Activated CD4-positive, alpha-beta memory T cell treated with anti-CD3 and anti-CD28 coated beads, Interleukin-2, amount 10 ng/mL, durations not matched to agents 7 days and 5 days (primary cell): ENCODE measurements around the gene PRTN3. TPM values are rescaled to one million over a fixed set of nuclear protein-coding genes. Genes with fewer than 3 reads are reported as not detected.
"Not testable (repeated sequence)": the region's sequence is repeated elsewhere in the genome, so short reads cannot be mapped to it uniquely, and the experiment has no call there.

Experiments
- CTCF ChIA-PET: fragments of 350-600 bp; sonication (Branson Sonifier 250); formaldehyde crosslinking; loops from one replicate; lab custom pipeline; 2021; ENCODE audit warnings: antibody characterized with exemption, inconsistent platforms; lab: Charles Lee
- POLR2A ChIA-PET: fragments of 350-600 bp; sonication (Branson Sonifier 250); formaldehyde crosslinking; loops from one replicate; lab custom pipeline; 2021; ENCODE audit warnings: antibody characterized with exemption; lab: Charles Lee
- DNase-seq: peaks from one replicate; pipeline ENCODE4 v3.0.0-alpha.2; 2020
- H3K27ac Mint-ChIP-seq: one replicate; pipeline ENCODE4 v1.8.0; 2021; ENCODE audit warnings: mild to moderate bottlenecking, mixed read lengths
- H3K27me3 Mint-ChIP-seq: one replicate; pipeline ENCODE4 v1.8.0; 2021; ENCODE audit warnings: mixed read lengths
- H3K36me3 Mint-ChIP-seq: one replicate; pipeline ENCODE4 v1.8.0; 2021; ENCODE audit warnings: low read depth, mixed read lengths
- H3K4me1 Mint-ChIP-seq: one replicate; pipeline ENCODE4 v1.8.0; 2021; ENCODE audit warnings: mixed read lengths
- H3K4me3 Mint-ChIP-seq: one replicate; pipeline ENCODE4 v1.8.0; 2021; ENCODE audit warnings: mild to moderate bottlenecking, mixed read lengths
- H3K9me3 Mint-ChIP-seq: one replicate; pipeline ENCODE4 v1.8.0; 2021; ENCODE audit warnings: mixed read lengths
- total RNA-seq, 2 experiments: library from RNA; stranded (reverse); gene quantifications; one replicate each; pipeline ENCODE4 v1.2.3, GENCODE V29; 2021

Gene PRTN3
- total RNA-seq, 2 experiments from 2014 or later, result not detected

DNA sequence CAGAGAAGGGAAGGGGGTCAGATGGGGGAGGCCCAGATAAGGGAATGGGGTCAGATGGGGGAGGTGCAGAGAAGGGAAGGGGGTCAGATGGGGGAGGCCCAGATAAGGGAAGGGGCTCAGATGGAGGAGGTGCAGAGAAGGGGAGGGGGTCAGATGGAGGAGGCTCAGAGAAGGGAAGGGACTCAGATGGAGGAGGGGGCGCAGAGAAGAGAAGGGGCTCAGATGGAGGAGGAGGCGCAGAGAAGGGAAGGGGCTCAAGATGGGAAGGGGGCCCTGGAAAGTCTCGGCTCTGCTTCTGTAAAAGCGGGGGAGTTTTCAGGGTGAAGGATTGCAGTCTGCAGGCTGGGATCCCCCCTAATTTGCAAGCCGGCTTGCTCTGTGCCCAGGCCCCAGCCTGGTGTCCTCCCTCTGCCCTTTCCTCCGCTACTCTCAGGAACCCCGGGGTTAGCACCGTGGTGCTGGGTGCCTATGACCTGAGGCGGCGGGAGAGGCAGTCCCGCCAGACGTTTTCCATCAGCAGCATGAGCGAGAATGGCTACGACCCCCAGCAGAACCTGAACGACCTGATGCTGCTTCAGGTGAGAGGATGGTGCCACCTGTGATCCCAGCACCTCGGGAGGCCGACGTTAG, 11.6 kb upstream of the PRTN3 start:
- ChIA-PET POLR2A (no interaction called here), CTCF (no interaction called here)
- no peak for DNase-seq
- Mint-ChIP-seq H3K4me1 (no peaks in the 10 kb centered on the region), H3K36me3 (no peaks in the 10 kb centered on the region), H3K4me3 (no peak overlapping the region), H3K27ac (no peak overlapping the region), H3K27me3 (peaks cover 3% of the 10 kb centered on the region), H3K9me3 (no peaks in the 10 kb centered on the region)

DNA sequence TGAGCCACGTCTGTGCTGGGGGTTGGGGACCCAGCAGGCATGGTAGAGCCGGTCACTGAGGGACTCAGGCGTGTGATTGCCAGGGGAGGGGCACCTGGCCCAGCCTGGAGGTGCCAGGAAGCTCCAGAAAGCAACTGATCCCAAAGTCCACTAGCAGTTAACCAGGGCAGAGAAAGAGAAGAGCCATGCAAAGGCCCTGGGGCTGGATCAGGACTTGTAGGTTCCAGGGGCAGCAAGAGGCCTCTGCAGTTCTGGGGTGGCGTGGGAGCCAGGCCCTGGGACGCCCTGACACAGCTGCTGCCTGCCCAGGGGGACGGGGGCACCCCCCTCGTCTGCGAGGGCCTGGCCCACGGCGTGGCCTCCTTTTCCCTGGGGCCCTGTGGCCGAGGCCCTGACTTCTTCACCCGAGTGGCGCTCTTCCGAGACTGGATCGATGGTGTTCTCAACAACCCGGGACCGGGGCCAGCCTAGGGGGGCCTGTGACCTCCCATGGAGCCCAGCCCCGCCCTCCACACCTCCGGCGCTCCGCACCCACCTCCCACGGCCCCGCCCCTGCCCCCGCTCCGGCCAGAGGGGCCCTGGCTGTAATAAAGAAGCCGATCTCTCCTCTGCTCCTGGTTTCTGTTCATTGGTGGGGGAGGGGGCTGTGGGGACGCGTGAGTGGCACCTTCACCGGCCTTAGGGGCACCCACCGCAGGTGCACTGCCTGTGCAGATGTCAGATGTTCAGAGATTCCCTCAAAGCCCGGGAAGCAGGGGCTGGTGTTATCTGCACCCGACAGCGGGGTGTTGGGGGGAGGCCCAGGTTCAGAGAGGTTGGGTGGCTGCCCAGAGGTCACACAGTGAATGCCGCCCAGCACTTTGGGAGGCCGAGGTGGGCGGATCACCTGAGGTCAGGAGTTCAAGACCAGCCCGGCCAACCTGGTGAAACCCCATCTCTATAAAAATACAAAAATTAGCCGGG, 9.1 kb upstream of the PRTN3 start:
- POLR2A ChIA-PET, result no interaction called here
- Mint-ChIP-seq H3K27me3 (peaks cover 4% of the 10 kb centered on the region), H3K4me1 (no peaks in the 10 kb centered on the region), H3K27ac (no peak overlapping the region), H3K9me3 (no peaks in the 10 kb centered on the region), H3K36me3 (no peaks in the 10 kb centered on the region), H3K4me3 (no peak overlapping the region)
- CTCF ChIA-PET, result no interaction called here
- DNase-seq, result no peak

DNA sequence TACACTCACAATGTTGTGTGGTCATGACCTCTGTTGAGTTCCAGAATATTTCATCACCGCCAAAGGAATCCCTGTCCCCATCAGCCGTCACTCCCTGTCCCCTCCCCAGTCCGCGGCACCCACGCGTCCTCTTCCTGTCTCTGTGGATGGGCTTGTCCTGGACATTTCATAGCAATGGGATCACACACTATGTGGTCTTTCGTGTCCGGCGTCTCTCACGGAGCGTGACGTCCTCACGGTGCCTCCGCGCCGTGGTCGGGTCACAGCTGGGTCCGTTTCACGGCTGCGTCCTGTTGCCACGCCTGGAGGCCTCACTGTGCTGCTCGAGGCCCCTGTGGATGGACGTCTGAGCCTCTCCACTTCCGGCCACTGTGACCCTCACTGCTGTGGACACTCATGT, 6.6 kb upstream of the PRTN3 start:
- no peaks in the 10 kb centered on the region for H3K9me3 Mint-ChIP-seq
- ChIA-PET POLR2A (no interaction called here), CTCF (no interaction called here)
- H3K27me3 Mint-ChIP-seq, result peaks cover 4% of the 10 kb centered on the region
- no peak overlapping the region for H3K4me3 Mint-ChIP-seq
- no peaks in the 10 kb centered on the region for H3K36me3 Mint-ChIP-seq
- no peak for DNase-seq
- no peak overlapping the region for H3K27ac Mint-ChIP-seq
- no peaks in the 10 kb centered on the region for H3K4me1 Mint-ChIP-seq

DNA sequence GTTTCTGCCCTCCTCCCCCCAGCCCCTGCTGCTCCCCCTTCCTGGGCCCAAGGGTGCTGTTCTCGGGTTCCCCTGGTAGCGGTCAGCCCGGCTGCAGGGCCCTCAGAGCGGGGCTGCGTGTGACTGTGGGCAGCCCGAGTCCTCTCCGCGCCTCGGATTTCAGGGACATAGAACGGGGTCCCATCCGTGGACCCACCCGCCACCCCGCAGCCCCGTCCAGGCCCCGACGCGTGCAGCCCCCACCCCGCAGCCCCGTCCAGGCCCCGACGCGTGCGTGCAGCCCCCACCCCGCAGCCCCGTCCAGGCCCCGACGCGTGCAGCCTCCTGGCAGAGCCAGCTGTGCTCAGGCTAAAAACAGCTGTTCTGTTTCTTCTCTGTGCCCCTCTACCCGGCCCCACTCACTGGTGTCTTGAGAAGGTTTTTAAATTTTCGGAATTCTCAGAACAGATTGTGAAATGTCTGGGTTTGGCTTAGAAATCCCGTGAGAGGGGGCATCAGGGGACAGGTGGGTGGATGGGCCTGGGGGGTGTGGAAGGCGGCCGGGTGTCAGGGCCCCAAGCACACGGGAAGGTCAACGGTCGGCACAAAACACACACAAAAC, 5.5 kb upstream of the PRTN3 start:
- Mint-ChIP-seq H3K9me3 (no peaks in the 10 kb centered on the region), H3K27me3 (peaks cover 4% of the 10 kb centered on the region), H3K27ac (no peak overlapping the region), H3K4me3 (no peak overlapping the region), H3K4me1 (no peaks in the 10 kb centered on the region), H3K36me3 (no peaks in the 10 kb centered on the region)
- POLR2A ChIA-PET, result no interaction called here
- CTCF ChIA-PET, result no interaction called here
- no peak for DNase-seq

DNA sequence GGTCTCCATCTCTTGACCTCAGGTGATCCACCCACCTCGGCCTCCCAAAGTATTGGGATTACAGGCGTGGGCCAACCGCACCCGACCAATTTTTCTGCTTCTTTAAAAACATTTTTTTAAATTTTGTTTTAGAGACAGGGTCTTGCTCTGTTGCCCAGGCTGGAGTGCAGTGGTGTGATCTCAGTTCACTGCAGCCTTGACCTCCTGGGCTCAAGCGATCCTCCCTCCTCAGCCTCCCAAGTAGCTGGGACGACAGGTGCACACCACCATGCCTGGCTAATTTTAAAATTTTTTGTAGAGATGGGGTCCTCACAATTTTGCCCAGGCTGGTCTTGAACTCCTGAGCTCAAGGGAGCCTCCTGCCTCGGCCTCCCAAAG, 2.0 kb downstream of the PRTN3 start:
- peaks cover 23% of the 10 kb centered on the region for H3K27me3 Mint-ChIP-seq
- H3K4me1 Mint-ChIP-seq, H3K27ac Mint-ChIP-seq, H3K4me3 Mint-ChIP-seq, POLR2A ChIA-PET, DNase-seq, H3K9me3 Mint-ChIP-seq, H3K36me3 Mint-ChIP-seq: not testable (repeated sequence)
- CTCF ChIA-PET, result interaction anchor here (0.7 kb wide), 1 partner anchor 42 kb away, joined by 3 read pairs; no protein-coding TSS in a partner anchor

DNA sequence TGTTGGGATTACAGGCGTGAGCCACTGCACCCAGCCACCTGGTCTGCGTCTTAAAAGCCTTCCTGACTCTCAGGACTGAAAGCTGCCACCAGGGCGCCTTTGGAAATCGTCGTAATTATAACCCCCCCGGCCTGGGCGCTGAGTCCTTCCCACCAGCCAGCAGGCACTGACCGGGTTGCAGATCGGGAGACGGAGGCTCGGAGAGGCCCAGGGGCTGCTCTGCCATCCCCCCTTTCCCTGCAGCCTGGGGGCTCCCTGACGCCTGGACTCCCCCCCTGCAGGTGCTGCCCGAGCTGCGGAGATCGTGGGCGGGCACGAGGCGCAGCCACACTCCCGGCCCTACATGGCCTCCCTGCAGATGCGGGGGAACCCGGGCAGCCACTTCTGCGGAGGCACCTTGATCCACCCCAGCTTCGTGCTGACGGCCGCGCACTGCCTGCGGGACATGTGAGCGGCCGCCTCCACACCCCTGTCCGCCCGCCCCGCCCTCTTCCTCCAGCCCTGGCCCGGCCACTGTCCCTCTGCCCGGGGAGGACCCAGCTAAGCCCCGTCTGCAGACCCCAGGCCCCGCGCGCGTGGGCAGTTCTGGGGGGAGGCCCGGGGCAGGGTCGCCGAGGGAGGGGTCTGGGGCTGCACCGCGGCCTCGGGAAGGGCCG, 2.5 kb downstream of the PRTN3 start:
- DNase-seq, result no peak
- H3K4me1 Mint-ChIP-seq, result peaks cover 3% of the 10 kb centered on the region
- ChIA-PET CTCF (no interaction called here), POLR2A (no interaction called here)
- H3K36me3 Mint-ChIP-seq, result no peaks in the 10 kb centered on the region
- no peak overlapping the region for H3K27ac Mint-ChIP-seq
- peaks cover 4% of the 10 kb centered on the region for H3K9me3 Mint-ChIP-seq
- H3K4me3 Mint-ChIP-seq, result no peak overlapping the region
- peaks cover 24% of the 10 kb centered on the region for H3K27me3 Mint-ChIP-seq

DNA sequence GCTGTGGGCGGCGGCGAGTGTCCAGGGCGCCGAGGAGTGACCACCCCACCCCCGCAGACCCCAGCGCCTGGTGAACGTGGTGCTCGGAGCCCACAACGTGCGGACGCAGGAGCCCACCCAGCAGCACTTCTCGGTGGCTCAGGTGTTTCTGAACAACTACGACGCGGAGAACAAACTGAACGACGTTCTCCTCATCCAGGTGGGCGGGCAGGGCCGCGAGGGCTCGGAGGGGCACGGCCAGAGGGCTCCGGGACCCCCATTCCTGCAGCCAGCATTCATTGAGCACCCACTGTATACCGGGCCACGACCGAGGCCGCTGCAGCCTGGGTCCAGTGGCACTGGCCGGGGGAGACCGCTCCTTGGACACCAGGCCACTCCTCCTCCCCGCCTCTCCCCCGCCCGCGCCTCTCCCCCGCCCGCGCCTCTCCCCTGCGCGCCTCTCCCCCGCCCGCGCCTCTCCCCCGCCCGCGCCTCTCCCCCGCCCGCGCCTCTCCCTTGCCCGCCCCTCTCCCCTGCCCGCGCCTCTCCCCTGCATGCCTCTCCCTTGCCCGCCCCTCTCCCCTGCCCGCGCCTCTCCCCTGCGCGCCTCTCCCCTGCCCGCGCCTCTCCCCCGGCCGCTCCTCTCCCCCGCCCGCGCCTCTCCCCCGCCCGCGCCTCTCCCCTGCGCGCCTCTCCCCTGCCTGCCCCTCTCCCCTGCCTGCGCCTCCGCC, 3.2 kb downstream of the PRTN3 start:
- peaks cover 3% of the 10 kb centered on the region for H3K4me1 Mint-ChIP-seq
- peaks cover 4% of the 10 kb centered on the region for H3K9me3 Mint-ChIP-seq
- no peak overlapping the region for H3K27ac Mint-ChIP-seq
- peaks cover 25% of the 10 kb centered on the region for H3K27me3 Mint-ChIP-seq
- H3K4me3 Mint-ChIP-seq, result no peak overlapping the region
- no peaks in the 10 kb centered on the region for H3K36me3 Mint-ChIP-seq
- POLR2A ChIA-PET, result no interaction called here
- CTCF ChIA-PET, result no interaction called here
- DNase-seq, result no peak

DNA sequence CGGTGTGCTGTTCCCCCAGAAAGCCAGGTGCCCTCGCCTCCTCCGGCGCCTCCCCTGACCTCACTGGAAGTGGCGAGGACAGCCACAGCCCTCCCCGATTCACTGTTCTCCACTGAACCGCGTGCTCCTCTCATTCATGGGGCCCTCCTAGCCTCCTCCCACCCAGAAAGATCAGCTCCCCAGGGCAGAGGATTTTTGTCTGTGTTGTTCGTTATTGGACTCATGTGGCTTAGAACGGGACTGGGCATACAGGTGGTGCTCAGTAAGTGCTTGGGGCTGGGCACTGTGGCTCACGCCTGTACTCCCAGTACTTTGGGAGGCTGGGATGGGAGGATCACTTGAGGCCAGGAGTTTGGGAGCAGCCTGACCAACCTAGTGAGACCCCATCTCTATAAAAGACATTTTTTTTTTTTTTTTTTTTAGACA, 3.8 kb downstream of the PRTN3 start:
- ChIA-PET POLR2A (no interaction called here), CTCF (no interaction called here)
- H3K4me3 Mint-ChIP-seq, result no peak overlapping the region

DNA sequence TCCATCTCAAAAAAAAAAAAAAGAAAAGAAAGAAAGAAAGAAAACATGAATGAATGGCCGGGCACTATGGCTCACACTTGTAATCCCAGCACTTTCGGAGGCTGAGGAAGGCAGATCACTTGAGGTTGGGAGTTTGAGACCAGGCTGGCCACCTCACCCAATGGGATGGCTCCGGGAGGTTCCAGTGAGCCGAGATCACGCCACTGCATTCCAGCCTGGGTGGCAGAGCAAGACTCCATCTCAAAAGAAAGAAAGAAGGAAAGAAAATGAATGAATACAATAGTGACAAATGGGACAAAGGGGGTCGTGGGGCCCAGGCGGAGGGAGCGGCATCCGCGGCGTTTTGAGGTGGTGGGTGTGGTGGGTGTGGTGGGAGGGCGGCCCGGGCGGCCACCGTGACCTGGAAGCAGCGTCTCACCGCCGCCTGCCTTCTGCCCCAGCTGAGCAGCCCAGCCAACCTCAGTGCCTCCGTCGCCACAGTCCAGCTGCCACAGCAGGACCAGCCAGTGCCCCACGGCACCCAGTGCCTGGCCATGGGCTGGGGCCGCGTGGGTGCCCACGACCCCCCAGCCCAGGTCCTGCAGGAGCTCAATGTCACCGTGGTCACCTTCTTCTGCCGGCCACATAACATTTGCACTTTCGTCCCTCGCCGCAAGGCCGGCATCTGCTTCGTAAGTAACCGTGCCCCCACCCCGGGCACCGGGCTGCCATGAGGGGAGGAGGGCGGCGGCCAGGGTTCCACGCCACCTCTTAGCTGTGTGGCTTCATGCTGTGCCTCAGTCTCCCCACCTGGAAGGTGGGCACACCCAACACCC, 5.1 kb downstream of the PRTN3 start:
- H3K27me3 Mint-ChIP-seq, result peaks cover 27% of the 10 kb centered on the region
- H3K27ac Mint-ChIP-seq, result no peak overlapping the region
- no peaks in the 10 kb centered on the region for H3K36me3 Mint-ChIP-seq
- peaks cover 4% of the 10 kb centered on the region for H3K9me3 Mint-ChIP-seq
- DNase-seq, result no peak
- no peak overlapping the region for H3K4me3 Mint-ChIP-seq
- CTCF ChIA-PET, result no interaction called here
- peaks cover 3% of the 10 kb centered on the region for H3K4me1 Mint-ChIP-seq
- POLR2A ChIA-PET, result no interaction called here

More for the DNA sequence above, 3.8 kb downstream of the PRTN3 start:
- Mint-ChIP-seq H3K9me3 (peaks cover 4% of the 10 kb centered on the region), H3K27ac (no peak overlapping the region), H3K4me1 (peaks cover 3% of the 10 kb centered on the region), H3K27me3 (peaks cover 27% of the 10 kb centered on the region), H3K36me3 (no peaks in the 10 kb centered on the region)
- DNase-seq, result no peak

DNA sequence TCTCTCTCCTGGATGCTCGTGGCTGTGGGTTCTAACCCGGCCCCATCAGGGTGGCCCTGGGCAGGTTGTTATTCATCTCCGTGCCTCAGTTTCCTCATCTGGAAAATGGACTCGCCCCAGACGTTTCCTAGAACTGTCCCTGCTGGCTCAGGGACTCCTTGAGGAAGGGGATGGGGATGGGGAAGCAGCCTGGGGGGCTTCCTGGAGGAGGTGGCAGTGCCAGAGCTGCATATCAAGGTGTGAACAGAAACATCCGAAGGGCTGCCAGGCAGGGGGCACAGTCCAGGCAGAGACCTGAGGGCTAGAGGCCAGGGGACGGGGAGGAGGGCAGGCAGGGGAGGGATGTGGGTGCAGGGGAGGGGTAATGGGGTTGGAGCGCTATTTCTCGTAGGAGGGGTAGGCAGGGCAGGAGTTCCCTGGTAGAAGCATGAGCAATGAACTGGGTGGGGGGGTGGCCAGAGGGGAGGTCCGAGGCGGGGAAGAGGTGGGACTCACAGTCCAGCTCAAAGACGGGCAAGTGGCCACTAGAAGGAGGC, 7.7 kb downstream of the PRTN3 start:
- CTCF ChIA-PET, result no interaction called here
- Mint-ChIP-seq H3K36me3 (no peaks in the 10 kb centered on the region), H3K4me3 (no peak overlapping the region), H3K27me3 (peaks cover 19% of the 10 kb centered on the region), H3K4me1 (peaks cover 3% of the 10 kb centered on the region), H3K27ac (no peak overlapping the region), H3K9me3 (no peaks in the 10 kb centered on the region)
- DNase-seq, result no peak
- POLR2A ChIA-PET, result no interaction called here

DNA sequence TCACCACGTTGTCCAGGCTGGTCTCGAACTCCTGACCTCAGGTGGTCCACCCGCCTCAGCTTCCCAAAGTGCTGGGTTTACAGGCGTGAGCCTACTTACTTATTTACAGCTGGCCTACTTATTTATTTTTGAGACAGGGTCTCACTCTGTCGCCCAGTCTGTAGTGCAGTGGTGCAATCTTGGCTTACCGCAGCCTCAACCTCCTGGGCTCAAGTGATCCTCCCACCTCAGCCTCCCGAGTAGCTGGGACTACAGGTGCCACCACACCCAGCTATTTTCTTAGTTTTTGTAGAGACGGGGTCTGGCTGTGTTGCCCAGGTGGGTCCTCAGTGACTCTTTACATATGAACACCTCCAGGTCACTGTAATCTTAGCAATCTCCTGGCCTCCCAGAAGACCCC, 8.4 kb downstream of the PRTN3 start:
- POLR2A ChIA-PET, H3K36me3 Mint-ChIP-seq, H3K27ac Mint-ChIP-seq, CTCF ChIA-PET, H3K9me3 Mint-ChIP-seq, H3K4me3 Mint-ChIP-seq, DNase-seq, H3K4me1 Mint-ChIP-seq: not testable (repeated sequence)
- peaks cover 21% of the 10 kb centered on the region for H3K27me3 Mint-ChIP-seq
